ENCODE data around the gene ENOX1.

DNA sequence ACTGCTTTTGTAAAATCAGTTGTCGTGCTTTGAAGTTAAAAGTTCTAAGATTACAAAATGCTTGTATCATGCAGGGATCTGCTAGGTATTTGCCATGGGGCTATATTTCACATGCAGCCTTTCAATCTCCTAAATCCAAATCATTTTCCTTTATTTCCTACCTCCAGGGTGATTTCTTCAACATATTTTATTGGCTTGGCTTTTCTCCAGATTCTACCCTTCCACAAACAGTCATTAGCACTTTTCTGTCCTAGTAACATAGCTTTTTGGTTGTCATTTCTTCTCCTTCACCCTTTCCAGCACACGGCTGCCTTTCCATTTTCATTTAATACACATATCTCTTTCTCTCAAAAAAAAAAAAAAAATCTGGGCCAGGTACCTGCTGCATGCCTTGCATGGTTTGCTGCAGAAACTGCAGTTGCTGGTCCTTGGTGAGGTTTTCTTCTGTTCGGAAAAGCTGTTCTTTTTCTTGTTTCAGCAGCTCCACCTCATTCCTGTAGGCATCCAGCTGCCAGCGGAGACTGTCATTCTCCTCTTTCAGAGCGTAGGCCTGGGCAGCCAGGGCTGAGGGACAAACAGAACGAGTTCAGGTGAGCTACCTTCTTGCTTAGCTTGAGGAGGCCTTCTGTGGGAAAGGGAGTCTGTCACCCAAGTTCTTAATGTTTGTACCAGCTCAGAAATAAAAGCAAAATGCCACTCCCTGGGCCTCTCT lies 488.6 kb downstream of the ENOX1 start:
- TF ChIP-seq POLR2AphosphoS5 (IDR thresholded peaks at IDR 0.05; ENCODE audit: low read depth, low read length), result no peak
- TF ChIP-seq, protein P1, sequence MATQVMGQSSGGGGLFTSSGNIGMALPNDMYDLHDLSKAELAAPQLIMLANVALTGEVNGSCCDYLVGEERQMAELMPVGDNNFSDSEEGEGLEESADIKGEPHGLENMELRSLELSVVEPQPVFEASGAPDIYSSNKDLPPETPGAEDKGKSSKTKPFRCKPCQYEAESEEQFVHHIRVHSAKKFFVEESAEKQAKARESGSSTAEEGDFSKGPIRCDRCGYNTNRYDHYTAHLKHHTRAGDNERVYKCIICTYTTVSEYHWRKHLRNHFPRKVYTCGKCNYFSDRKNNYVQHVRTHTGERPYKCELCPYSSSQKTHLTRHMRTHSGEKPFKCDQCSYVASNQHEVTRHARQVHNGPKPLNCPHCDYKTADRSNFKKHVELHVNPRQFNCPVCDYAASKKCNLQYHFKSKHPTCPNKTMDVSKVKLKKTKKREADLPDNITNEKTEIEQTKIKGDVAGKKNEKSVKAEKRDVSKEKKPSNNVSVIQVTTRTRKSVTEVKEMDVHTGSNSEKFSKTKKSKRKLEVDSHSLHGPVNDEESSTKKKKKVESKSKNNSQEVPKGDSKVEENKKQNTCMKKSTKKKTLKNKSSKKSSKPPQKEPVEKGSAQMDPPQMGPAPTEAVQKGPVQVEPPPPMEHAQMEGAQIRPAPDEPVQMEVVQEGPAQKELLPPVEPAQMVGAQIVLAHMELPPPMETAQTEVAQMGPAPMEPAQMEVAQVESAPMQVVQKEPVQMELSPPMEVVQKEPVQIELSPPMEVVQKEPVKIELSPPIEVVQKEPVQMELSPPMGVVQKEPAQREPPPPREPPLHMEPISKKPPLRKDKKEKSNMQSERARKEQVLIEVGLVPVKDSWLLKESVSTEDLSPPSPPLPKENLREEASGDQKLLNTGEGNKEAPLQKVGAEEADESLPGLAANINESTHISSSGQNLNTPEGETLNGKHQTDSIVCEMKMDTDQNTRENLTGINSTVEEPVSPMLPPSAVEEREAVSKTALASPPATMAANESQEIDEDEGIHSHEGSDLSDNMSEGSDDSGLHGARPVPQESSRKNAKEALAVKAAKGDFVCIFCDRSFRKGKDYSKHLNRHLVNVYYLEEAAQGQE (IDR thresholded peaks at IDR 0.05; ENCODE audit: insufficient read depth in 1 of 2, low read depth in 2 of 2, low read length in 2 of 2), result no peak
- TF ChIP-seq TAF1 (IDR thresholded peaks at IDR 0.05; ENCODE audit: borderline replicate concordance, insufficient read depth, low read length), result no peak

Measured in PFSK-1 (cell line).